Measurements from ENCODE around the gene TNFRSF4.

- TF ChIP-seq CTCF (IDR thresholded peaks at IDR 0.05 in 2 of 3, conservative IDR thresholded peaks at IDR 0.05 in 1 of 3; ENCODE audit: control insufficient read depth in 2 of 3, extremely low read depth in 1 of 3, insufficient read depth in 1 of 3, low read depth in 3 of 3, low read length in 3 of 3) (no peak), EGR1 (IDR thresholded peaks at IDR 0.05; ENCODE audit: borderline replicate concordance in 1 of 2, low read depth in 2 of 2, low read length in 2 of 2) (no peak), CHD1 (IDR thresholded peaks at IDR 0.05; ENCODE audit: low read depth, low read length) (no peak), POLR2AphosphoS5 (IDR thresholded peaks at IDR 0.05; ENCODE audit: low read length) (no peak), SP1 (IDR thresholded peaks at IDR 0.05; ENCODE audit: low read depth, low read length) (no peak), YY1 (IDR thresholded peaks at IDR 0.05; ENCODE audit: low read depth, low read length) (no peak), HDGF (IDR thresholded peaks at IDR 0.05) (no peak), USF2 (IDR thresholded peaks at IDR 0.05; ENCODE audit: borderline replicate concordance, low read depth, low read length) (no peak), SPI1 (IDR thresholded peaks at IDR 0.05; ENCODE audit: borderline replicate concordance, insufficient read depth, low read depth, low read length) (no peak), EZH2 (IDR thresholded peaks at IDR 0.05; ENCODE audit: borderline replicate concordance, control insufficient read depth, low read depth, low read length) (no peak), RAD21 (IDR thresholded peaks at IDR 0.05; ENCODE audit: insufficient read depth, low read depth, low read length) (no peak), MYC (IDR thresholded peaks at IDR 0.05; ENCODE audit: insufficient read depth, insufficient read length, insufficient replicate concordance, low read length, severe bottlenecking) (peak; percentile 64)
Measured at GRCh38 chr1:1232208-1232795, 18.3 kb upstream of the TNFRSF4 start, which contains the start of gene B3GALT6.
